ENCODE data around the gene NLRC5.

DNA sequence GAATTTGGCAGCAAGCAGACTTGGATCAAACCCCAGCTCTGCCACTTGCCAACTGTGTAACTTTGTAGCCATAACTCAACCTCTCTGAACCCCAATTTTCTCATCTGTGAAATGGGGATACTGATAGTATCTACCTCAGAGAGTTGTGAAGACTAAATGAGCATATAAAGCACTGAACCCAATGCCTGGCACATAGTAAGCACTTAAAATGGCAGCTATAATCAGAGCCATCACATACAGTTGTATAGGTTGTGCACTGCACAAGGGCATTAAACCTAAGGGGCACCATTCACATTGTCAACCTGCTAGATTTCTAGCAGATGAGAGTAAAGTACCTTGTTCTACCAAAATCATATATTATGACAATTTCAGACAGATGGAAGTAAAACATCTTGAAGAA is 92.4 kb downstream of the NLRC5 start:
- TF ChIP-seq, protein P1, sequence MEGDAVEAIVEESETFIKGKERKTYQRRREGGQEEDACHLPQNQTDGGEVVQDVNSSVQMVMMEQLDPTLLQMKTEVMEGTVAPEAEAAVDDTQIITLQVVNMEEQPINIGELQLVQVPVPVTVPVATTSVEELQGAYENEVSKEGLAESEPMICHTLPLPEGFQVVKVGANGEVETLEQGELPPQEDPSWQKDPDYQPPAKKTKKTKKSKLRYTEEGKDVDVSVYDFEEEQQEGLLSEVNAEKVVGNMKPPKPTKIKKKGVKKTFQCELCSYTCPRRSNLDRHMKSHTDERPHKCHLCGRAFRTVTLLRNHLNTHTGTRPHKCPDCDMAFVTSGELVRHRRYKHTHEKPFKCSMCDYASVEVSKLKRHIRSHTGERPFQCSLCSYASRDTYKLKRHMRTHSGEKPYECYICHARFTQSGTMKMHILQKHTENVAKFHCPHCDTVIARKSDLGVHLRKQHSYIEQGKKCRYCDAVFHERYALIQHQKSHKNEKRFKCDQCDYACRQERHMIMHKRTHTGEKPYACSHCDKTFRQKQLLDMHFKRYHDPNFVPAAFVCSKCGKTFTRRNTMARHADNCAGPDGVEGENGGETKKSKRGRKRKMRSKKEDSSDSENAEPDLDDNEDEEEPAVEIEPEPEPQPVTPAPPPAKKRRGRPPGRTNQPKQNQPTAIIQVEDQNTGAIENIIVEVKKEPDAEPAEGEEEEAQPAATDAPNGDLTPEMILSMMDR (IDR thresholded peaks at IDR 0.05), result no peak
- no peak for TF ChIP-seq POLR2A (IDR thresholded peaks at IDR 0.05)

All from body of pancreas (tissue), 4 donors.